GM19025 (cell line): Measurements from ENCODE around the gene CYGB.
"Not testable (repeated sequence)": the region's sequence is repeated elsewhere in the genome, so short reads cannot be mapped to it uniquely, and the experiment has no call there.

Source experiments
- ATAC-seq: cut with Tn5 transposase; IDR thresholded peaks from one replicate; pipeline ENCODE4 v1.9.1; 2021; ENCODE audit warnings: mild to moderate bottlenecking, low read depth, moderate library complexity; ENCODE audit not compliant: unreplicated experiment

Gene CYGB

DNA sequence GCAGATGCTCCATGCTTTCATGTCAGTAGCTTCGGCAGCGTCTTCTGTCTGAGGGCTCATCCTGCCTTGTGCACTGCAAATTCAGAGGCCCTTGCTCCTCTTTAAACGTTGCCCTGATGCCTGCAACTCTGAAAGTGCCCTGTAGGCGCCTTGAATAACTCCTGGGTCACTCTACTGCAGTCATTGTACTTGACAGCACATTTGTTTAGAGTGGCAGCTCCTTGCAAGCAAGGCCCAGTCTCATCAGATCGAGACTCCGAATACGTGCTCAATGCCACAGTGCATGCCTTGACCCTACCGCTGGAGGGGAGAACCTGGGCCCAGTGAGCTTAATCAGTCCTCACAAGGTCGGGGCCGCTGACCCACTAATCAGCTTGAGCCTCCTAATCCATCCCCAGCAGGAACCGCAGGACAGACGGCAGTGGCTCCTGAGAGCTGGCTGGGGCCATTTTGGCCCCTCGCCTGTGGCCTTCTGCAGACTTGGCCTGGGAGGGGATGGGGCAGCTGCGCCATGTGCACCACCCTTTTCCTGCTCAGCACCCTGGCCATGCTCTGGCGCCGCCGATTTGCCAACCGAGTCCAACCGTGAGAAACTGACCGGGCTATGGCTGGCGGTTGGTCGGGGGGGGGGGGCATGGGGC lies 2.2 kb upstream of the CYGB start, which contains the start of gene PRCD:
PRCD (plus strand) TSS at position 414 of the 641 bp plus-strand sequence; CDS start at position 512, 98 bp downstream.
- ATAC-seq, result no peak

DNA sequence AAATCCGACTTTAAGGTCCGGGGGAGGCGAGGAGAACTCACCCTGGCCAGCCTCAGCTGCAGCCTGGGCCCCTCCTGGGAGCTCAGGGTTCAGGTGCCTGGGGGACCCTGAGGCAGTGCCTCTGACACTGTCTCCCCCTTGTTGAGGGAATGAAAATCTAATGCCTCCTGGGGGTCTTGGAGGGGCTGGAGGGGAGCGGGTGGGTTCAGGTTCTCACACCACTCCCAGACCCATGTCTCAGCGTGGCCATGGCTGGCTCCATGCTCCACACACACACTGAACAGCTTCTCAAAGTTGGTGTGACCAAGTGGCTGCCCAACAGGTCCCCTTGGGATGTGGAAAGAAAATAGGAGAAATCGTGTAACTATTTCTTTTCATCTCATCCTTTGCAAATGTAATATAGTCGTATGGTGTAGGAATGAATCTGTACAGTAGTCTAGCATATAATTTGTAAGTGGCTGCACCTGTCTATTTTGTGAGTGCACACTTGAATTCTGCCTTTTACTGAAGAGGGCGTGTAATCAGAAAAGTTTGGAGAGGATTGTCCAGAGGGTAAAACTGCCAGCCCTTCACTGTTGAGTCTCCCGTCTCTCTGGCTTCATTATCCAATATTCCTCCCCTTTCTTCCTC lies 1.5 kb upstream of the CYGB start:
- ATAC-seq, result no peak

DNA sequence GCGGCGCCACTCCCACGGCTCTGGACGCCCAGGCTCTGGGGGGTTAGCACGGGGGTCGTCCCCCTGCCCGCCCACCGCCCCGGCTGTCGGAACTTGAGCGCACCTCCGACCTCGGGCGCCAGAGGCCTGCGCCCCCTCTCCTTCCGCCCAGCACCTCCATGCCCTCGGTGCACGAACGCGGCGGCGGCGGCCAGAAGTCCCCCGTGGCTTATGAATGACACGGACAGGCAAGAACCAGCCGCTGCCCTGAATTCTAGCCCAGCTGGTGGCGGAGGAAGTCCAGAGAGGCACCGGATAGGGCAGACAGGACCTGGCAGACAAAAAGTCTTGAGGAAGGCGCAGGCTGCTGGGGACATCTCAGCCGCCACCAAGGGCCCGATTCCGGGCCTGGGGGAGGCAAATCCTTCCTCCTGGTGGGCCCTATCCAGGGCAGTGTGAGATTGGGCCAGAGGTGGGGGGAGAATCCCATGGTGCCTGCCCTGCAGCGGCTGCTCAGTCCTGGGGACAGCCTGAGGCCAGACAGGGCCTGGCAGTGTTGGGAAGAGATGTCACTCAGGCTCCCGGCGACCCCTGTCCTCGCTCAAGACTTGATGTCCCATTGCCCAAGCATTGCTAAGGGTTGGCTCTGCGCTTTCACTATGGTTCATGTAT lies 897 bp upstream of the CYGB start:
- ATAC-seq, result no peak

DNA sequence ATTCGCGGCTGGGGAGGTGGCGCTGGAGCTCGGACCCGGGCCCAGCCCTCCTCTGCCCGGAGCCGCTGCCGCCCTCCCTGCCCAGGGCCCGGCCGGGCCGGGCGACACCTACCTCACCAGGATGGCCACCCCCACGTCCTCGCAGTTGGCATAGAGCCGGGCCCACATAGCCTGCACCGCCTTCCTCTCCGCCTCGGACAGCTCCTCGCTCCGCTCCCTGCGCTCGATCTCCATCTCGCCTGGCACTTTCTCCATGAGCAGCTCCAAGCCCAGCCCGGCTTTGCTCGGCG lies 276 bp downstream of the CYGB start:
- ATAC-seq, result no peak

DNA sequence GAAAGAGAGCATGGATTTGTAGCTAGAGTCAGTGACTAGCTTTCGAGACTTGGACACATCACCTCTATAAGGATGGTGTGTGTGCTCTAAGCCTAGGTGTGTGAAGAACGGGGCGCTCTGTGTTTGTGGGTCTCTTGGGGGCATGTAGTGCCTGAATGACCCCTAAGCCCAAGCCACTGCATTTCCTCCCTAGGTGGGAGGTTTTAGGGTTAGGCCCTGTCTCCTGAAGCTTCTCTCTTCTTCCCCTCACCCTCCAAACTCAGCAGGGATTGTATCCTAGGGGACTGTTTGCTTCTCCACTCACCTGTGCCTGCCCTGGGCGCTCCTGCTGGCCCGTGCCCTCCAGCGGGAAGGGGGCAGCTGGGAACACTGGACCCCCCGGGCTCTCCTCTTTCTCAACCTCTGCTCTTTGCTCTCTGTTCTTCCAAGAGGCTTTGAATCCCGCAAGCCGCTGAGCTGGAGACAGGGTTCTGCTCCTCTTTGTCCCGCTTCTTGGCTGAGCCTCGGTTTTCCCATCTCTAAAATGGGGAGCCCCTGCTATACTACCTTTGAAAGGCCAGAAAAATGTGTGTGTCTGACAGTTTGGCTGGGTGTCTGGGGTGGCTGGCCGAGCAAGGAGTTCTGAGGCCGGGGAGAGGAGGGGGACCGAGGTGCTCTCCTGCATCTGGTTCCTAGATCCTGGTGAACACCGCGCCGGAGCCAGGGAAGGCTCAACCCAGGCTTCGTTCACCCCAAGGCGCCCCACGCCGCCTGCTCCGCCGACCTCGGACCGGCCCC lies 810 bp downstream of the CYGB start:
- no peak for ATAC-seq

DNA sequence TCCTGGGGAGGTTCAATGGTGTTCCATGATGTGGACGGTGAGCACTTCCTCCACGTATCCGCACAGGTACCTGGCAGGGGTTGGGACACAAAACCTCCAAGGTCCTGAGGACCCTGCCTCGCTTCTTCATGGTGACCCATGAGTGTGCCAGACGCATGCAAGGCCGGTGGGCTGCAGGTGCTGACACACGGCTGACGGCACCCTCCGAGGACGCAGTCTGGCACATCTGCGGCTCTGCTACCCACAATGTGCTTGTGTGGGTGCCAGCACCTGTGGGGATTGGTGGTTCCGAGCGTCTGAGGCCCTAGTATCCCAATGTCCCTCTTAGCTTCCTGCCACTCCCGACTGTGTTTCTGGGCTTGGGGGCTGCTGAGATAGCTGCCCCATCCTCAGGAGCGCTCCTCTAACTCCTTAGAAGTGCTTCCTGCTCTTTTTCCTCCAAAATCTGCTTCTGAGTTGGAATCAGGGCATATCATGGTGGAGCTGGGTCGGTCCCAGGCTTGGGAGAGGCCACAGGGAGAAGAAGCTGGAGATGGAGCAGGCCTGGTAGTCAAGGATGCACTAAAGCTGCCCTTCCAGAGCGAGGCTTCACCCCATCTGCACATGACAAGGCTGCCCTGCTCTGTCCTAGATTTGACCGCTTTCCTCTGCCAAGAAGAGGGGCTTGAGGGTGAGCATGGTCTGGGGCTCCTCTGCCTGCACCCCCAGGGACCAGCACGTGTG lies 1.6 kb downstream of the CYGB start:
- no peak for ATAC-seq

DNA sequence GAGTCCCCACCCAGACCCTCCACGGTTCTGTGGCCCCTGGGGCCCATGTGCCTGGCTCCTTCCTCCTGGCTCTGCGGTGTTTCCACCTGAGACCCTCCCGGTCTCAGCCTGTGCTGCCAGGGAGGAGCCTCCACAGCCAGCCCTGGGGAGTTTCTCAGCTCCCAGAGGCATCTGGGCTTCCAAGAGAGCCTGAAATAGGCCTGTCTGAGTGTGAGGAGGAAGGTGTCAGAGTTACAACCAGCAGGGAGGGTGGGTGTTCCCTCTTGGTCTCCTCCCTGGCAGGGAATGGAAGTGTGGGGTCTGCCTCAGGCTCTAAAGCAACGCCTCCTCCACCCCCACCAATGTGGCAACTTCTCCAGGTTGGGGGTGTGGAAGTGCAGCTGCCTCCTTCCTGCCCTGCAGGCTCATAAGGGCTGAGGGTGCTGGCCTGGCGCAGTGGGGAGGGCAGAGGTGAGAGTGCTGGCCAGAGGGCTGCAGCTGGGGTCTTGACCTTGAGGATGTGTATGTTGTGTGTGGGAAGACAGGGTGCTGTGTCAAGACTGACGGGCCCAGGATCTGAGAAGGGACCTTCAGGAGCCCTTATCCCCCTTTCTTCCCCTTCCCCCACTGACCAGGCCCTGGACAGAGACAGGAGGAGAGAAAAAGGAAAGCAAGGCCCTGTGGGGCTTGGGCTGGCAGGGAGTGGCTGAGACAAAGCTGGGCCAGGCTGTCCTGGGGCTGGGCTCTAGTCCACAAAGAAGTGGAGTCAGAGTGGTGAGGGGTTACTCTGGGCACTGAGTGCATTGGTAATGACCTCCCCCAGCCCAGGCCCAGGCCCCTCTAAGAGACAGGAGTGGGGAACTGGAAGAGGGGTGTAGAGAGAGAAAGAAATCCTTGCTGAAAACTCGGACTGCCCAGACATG lies 2.4 kb downstream of the CYGB start:
- no peak for ATAC-seq

DNA sequence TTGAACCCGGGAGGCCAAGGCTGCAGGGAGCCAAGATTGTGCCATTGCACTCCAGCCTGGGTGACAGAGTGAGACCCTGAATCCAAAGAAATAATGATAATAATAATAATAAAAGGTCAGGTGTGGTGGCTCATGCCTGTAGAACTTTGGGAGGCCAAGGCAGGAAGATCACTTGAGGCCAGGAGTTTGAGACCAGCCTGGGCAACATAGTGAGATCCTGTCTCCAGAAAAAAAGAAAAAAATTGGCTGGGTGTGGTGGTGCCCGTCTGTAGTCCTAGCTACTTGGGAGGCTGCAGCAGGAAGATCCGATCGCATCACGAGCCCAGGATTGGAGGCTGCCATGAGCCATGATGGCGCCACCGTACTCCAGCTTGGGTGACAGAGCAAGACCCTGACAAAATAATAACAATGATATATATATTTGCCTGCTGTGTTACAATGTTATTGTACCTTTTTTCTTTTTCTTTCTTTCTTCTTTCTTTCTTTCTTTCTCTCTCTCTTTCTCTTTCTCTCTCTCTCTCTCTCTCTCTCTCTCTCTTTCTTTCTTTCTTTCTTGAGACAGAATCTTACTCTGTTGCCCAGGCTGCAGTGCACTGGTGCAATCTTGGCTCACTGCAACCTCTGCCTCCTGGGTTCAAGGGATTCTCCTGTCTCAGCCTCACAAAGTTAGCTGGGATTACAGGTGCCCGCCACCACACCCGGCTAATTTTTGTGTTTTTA lies 3.7 kb downstream of the CYGB start:
- ATAC-seq, result not testable (repeated sequence)

DNA sequence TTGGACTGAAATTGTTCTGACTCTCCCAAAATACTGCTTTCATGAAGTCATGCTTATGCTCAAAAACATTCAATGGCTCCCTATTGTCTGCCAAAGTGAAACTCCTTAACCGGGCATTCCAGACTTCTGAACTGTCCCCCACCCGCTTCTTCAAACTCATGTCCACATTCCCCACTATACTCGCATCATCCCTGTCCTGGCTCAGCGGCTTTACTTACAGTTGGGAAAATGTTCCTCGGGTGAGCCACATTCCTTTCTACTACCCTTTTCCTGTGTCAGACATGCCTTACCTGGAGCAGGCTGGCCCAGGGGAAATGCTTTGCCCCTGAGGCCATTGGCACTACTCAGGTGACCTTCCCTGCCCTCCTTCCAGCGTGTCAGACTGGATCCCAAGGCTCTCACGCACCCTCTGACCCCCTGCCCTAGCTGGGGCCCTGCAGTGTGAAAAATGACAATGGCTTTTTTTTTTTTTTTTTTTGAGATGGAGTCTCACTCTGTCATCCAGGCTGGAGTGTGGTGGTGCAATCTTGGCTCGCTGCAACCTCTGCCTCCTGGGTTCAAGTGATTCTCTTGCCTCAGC lies 5.3 kb downstream of the CYGB start:
- ATAC-seq, result no peak

DNA sequence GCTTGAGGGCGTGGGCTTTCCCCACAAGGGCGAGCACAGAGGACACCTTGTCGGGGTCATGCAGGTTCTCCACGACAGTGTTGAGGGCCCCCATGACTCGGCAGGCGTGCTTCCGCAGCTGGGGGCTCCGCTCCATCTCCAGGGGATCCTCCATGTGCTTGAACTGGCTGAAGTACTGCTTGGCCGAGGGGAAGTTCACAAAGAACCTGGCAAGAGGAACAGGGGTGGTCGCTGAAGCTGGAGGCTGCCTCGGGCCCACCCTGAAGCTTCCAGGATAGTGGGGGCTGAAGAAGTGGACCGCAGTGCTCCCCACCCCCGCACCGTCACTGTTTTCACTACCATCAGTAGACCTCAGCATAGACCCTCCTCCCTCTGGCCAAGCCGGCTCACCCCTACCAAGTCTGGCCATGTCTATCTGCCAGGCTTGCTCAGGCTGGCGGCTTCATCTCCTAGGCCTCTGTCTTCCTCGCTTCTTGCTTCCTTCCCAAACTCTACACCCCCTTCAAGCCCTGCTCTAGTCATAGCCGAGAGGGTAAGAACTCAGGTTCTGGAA lies 5.9 kb downstream of the CYGB start:
- no peak for ATAC-seq

DNA sequence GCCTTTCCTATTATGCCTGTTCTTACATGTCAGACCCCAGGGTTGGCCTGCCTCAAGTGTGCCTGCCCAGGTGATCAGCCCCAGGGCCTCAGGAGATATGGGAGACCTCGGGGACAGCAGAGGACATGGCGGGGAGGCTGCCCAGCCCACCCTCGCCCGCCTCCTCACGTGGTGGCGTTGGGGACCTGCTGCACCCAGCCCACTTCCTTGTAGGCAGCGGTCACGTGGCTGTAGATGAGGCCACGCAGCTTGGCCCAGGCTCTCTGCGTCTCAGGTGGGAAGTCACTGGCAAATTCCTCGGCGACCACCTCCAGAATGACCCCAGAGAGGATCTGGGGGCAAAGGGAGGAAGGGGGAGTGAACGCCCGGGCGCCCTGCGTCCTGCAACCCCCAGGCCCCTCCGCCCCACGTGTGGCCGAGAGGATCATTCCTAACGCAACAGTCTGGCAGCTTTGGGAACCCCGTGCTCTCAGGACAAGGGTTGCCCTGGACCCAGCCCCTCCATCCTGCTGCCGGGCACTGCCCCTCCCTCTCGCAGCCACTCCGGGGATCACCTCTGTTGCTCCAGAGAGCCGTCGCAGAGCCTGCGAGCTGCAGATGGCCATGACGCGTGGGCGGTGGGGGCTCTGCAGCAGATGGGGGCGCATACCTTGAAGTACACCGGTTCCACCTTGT lies 6.6 kb downstream of the CYGB start:
- no peak for ATAC-seq

DNA sequence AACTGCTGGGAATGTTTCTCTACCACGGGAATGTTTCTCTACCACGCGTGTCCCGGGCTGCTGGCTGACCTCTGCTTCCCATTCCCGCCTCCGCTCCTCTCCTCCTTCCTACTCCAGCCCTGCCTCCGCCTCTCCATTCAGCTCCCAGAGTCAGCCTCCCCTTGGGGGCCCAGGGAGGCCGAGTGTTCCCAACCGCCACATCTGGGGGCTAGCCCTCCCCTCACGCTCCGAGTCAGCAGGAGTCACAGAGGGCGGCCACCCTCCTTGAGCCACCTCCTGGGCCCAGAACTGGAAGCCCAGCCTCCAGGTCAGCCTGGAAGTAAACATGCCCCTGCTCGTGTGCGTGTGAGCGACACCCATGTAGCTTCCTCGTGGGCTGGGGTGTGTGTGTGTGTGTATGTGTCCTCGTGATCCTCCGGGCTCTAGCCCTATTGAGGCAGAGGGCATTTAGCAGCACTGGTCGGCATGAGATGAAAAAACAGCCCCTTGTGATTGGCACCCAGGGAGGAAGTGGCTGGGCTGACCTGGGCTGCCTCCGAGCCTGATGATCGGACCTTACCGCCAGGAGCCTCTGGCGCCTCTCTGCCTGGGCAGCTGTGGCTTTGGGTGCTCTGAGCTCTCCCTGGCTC lies 7.3 kb downstream of the CYGB start:
- ATAC-seq, result no peak

DNA sequence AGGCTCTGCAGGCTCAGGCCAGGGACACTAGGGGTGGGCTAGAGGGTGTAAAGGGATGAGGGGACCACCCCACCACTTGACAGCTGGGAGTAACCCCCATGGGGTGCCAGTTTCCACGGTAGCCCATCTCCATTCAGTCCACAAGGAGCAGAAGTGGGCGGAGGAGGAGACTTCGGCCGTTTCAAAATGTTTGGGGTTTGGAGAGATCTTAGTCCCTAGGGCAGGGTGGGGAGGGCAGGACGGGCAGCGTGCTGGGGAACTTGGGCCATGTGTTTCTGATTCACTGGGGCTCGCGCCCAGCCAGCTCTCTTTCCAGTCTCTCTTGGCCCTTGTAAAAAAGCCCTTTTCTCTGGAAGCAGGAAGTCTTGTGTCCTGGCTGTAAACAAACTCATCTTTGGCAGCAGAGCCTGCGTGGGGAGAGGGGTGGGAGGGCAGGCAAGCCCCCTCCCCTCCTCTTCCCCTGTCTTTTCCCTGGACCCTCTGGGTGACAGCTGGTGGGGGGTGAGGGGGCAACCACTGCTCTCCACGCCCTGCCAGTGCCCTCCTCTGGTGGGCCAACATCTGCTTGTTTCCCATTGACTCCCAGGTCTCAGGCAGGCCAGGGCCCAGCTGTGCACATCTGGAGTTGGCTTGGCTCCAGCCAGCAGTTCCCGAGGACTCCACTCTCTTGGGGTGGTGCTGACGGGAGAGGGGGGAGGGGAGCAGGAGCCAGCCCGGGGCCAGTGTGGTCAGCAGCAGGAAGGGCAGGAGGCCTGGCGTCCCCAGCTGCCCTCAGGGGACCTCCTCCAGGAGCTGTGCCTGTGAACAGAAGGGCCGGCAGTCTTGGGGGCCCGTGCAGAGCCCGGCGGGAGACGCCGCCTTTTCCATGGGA lies 8.1 kb downstream of the CYGB start:
- ATAC-seq, result no peak

DNA sequence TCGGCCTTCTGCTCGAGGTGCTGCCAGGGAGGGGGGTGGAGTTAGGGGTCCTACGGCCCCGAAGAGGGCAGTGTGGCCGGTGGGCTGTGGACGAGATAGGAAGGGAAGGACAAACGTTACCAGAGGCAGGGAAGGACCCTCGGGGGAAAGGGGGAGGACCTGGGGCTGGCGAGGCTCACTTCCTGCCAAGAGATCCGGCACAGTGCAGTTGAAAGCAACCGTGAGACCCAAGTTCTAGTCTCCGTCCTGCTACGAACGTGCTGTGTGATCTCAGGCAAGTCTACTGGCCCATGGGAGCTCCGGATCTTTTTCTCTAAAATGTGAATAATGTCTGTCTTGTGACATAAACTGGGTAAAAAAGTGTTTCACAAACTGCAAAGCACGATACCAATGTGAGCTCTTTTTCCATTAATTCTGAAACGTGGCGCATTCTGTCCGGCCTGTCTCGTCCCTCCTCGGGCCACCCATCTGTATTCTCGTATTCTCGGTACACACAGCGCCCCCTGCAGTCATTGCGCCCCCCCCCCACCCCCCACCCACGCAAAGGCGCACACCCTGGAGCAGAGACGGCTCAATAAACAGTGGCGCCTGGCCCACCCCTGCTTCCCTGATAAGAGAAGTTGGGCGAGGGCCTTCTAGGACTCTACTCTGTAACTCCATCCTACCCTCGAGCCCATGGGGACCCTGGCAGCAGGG lies 8.8 kb downstream of the CYGB start:
- no peak for ATAC-seq

DNA sequence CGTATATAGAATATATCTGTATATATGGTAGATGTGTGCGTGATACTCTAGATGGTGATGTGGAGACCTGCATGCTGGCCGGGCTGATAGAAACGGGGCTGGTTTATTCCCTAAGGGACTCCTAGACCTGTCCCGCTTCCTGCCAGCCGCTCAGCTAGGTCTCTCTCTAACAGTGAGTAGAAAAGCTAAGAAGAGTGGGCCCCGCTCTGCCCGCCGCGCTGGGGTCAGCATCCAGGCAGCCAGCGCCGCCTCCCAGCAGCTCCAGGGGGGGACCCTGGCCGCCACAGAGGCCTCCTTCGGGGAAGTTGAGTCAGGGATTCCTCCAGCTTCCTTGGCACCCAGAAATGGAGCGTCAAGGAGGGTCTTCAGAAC lies 9.4 kb downstream of the CYGB start:
- ATAC-seq, result no peak
